ENCODE measurements around the gene RXFP4. TPM values are rescaled to one million over a fixed set of nuclear protein-coding genes. Genes with fewer than 3 reads are reported as not detected.

Gene RXFP4
- total RNA-seq, 1 experiment from 2014 or later = not detected

DNA sequence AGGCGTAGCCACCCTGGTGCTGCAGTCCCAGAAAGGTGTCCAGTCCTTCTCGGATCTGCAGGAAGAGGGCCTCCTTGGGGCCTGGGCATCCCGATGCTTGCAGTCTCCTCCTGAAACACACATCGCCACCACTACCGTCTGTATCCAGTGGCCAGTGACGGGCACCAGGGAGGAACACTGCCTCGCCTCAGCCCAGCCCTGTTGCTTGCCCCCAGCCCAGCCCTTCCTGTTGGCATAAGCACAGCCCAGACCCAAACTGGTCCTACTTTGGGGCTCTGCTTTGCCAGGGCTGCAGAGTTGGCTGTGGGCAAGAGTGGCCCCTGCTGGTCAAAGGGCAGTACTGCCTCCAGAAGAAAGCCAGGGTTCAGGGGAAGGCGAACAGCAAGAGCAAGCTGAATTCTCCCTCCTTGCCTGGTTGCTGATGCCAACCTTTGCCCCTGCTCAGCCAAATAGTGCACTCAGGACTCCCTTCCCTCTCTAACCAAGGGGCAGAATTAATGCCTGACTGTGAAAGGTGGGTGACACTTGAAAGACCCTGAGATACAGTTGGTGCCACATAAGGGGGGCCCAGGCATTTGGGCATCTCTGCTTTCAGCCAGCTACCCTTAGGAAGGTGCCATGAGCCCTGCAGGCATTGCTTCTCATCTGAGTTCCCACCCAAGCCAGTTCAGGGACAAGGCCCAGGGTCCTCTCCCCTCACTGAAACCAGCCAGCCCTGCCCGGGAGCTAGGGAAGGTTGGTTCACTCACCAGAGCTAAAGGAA is 48.0 kb downstream of the RXFP4 start:
- 0 out of 2 replicates have a peak overlapping the region, but pooled peaks have one; percentile 14 for H3K4me2 ChIP-seq (ENCODE audit: low read length)
- H3K9me3 ChIP-seq (ENCODE audit: low read length) = no peaks in the 10 kb centered on the region
- H3K9ac ChIP-seq (ENCODE audit: low read length) = no peak overlapping the region
- TF ChIP-seq EZH2 (IDR thresholded peaks at IDR 0.05; ENCODE audit: low read length, unreplicated experiment) (no peak), EZH2phosphoT487 (IDR thresholded peaks at IDR 0.05; ENCODE audit: borderline replicate concordance, low read length) (no peak)
- TF ChIP-seq, protein P1, sequence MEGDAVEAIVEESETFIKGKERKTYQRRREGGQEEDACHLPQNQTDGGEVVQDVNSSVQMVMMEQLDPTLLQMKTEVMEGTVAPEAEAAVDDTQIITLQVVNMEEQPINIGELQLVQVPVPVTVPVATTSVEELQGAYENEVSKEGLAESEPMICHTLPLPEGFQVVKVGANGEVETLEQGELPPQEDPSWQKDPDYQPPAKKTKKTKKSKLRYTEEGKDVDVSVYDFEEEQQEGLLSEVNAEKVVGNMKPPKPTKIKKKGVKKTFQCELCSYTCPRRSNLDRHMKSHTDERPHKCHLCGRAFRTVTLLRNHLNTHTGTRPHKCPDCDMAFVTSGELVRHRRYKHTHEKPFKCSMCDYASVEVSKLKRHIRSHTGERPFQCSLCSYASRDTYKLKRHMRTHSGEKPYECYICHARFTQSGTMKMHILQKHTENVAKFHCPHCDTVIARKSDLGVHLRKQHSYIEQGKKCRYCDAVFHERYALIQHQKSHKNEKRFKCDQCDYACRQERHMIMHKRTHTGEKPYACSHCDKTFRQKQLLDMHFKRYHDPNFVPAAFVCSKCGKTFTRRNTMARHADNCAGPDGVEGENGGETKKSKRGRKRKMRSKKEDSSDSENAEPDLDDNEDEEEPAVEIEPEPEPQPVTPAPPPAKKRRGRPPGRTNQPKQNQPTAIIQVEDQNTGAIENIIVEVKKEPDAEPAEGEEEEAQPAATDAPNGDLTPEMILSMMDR (conservative IDR thresholded peaks at IDR 0.05; ENCODE audit: low read depth, low read length) = peak; percentile 98
- H3K79me2 ChIP-seq (ENCODE audit: low read length) = no peaks in the 10 kb centered on the region
- no peaks in the 10 kb centered on the region for H3K27me3 ChIP-seq (ENCODE audit: low read length)
- H2AFZ ChIP-seq (ENCODE audit: low read length) = peak overlapping the region; percentile 52
- H3K36me3 ChIP-seq (ENCODE audit: low read depth, low read length) = no peaks in the 10 kb centered on the region
- ATAC-seq (peak; percentile 91), DNase-seq (peak; percentile 88)
- H3K9me2 ChIP-seq (replicated peaks; ENCODE audit: low read length) = no peaks in the 10 kb centered on the region
- intact Hi-C loops (cut with micrococcal nuclease) = loop anchor here (1.0 kb wide), 2 partner anchors 51 to 260 kb away; no protein-coding TSS in a partner anchor
- no peaks in the 10 kb centered on the region for H3F3A ChIP-seq (ENCODE audit: low read length, unreplicated experiment)
- H3K27ac ChIP-seq (ENCODE audit: low read length) = no peak overlapping the region
- H3K4me3 ChIP-seq (ENCODE audit: low read length) = no peak overlapping the region
- ChIA-PET CTCF (interaction anchor here (0.5 to 2.0 kb wide), 11 partner anchors 12 to 853 kb away, joined by 3 to 13 read pairs (median 4); partner anchors contain the start of gene ARHGEF2), POLR2A (ENCODE audit: unreplicated experiment) (no interaction called here)
- H3K4me1 ChIP-seq (ENCODE audit: insufficient read depth, low read length) = no peaks in the 10 kb centered on the region; the same call in 1 of the 2 replicates
- H4K20me1 ChIP-seq (ENCODE audit: low read length) = no peaks in the 10 kb centered on the region
- no TSS peak for BruUV-seq (replicated peaks)

DNA sequence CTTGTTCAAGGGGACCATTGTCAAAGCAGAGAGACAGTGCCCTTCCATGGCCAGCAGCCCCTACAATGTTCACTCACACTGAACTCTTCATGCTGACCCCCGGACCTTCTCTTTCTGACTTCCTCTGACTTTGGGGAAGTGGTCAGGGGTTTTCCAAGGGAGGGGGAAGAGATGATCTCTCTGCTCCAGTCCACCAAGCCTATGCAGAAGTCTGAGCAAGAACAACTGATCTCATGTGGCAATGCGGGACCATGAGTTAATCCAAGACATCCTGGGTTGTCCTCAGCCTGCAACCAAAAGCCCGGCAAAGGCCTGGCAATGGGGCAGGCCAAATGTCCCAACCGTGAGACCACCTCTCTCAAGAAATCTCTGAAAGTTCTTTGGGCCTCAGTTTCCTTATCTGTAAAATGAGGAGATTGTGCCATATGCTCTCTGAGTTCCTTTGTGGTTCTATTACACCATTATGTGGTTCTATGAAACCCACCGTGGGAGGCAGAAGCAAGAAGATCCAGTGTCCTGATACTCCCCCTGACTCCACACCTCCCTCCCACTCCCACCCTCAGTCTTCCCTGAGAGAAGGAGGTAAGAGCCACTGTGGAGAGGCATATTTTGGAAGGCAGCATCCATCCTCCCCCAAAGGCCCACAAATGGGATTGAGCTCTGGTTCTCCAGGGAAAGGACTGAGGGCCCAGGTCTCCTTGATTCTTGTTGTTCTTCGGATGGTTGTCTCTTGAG is 48.7 kb downstream of the RXFP4 start:
- Histone ChIP-seq H2AFZ (ENCODE audit: low read length) (no peak overlapping the region), H3K9me2 (replicated peaks; ENCODE audit: low read length) (no peaks in the 10 kb centered on the region), H3K4me3 (ENCODE audit: low read length) (no peak overlapping the region), H3K36me3 (ENCODE audit: low read depth, low read length) (no peaks in the 10 kb centered on the region), H3K9me3 (ENCODE audit: low read length) (no peaks in the 10 kb centered on the region), H3K4me2 (ENCODE audit: low read length) (no peak overlapping the region), H3K9ac (ENCODE audit: low read length) (no peak overlapping the region), H3K4me1 (ENCODE audit: insufficient read depth, low read length) (no peaks in the 10 kb centered on the region; the same call in 1 of the 2 replicates), H3F3A (ENCODE audit: low read length, unreplicated experiment) (no peaks in the 10 kb centered on the region), H4K20me1 (ENCODE audit: low read length) (no peaks in the 10 kb centered on the region), H3K79me2 (ENCODE audit: low read length) (no peaks in the 10 kb centered on the region), H3K27me3 (ENCODE audit: low read length) (no peaks in the 10 kb centered on the region), H3K27ac (ENCODE audit: low read length) (no peak overlapping the region)
- CTCF ChIA-PET = interaction anchor here (0.5 to 2.0 kb wide), 10 partner anchors 11 to 853 kb away, joined by 3 to 13 read pairs (median 4); partner anchors contain the start of gene ARHGEF2
- no peak for DNase-seq
- ATAC-seq = no peak
- TF ChIP-seq EZH2phosphoT487 (IDR thresholded peaks at IDR 0.05; ENCODE audit: borderline replicate concordance, low read length) (no peak), EZH2 (IDR thresholded peaks at IDR 0.05; ENCODE audit: low read length, unreplicated experiment) (no peak)
- TF ChIP-seq, protein P1 (conservative IDR thresholded peaks at IDR 0.05; ENCODE audit: low read depth, low read length) = no peak
- BruUV-seq (replicated peaks) = no TSS peak
- POLR2A ChIA-PET (ENCODE audit: unreplicated experiment) = no interaction called here
- intact Hi-C loops (cut with micrococcal nuclease) = no loop called here

Small RNA genes within 50 kb of the gene (microRNA-seq; reads per million reads assigned to microRNA genes)
- gene MIR6738 (ENCODE audit: unreplicated experiment) = not detected

Other genes starting within 250 kb of the RXFP4 start
- gene GON4L, start 84.4 kb upstream of the RXFP4 start, total RNA-seq (2014; rRNA removed) = 31.2 and 43.9 TPM in 2 replicates
- 0.29 and 0.44 TPM in 2 replicates for gene SYT11, start 82.1 kb upstream of the RXFP4 start, total RNA-seq (2014; rRNA removed)
- gene RIT1, start 30.3 kb upstream of the RXFP4 start, total RNA-seq (2014; rRNA removed) = 14.7 and 18.8 TPM in 2 replicates
- 63.4 and 64.4 TPM in 2 replicates for gene KHDC4, start 7.2 kb upstream of the RXFP4 start, total RNA-seq (2014; rRNA removed)
- 65.9 and 70.8 TPM in 2 replicates for gene ARHGEF2, start 36.9 kb downstream of the RXFP4 start, total RNA-seq (2014; rRNA removed)
- 282 and 293 TPM in 2 replicates for gene SSR2, start 79.3 kb downstream of the RXFP4 start, total RNA-seq (2014; rRNA removed)
- 45.4 and 62.9 TPM in 2 replicates for gene UBQLN4, start 112.2 kb downstream of the RXFP4 start, total RNA-seq (2014; rRNA removed)
- 130 TPM in 2 replicates for gene LAMTOR2, start 113.1 kb downstream of the RXFP4 start, total RNA-seq (2014; rRNA removed)
- 18.1 and 18.5 TPM in 2 replicates for gene RAB25, start 119.5 kb downstream of the RXFP4 start, total RNA-seq (2014; rRNA removed)
- 12.9 and 14.7 TPM in 2 replicates for gene MEX3A, start 140.8 kb downstream of the RXFP4 start, total RNA-seq (2014; rRNA removed)
- gene LMNA, start 173.1 kb downstream of the RXFP4 start, total RNA-seq (2014; rRNA removed) = 864 and 1,095 TPM in 2 replicates
- 5.8 and 13.1 TPM in 2 replicates for gene SEMA4A, start 211.9 kb downstream of the RXFP4 start, total RNA-seq (2014; rRNA removed)

Data from PC-3 (cell line).